IMR-90 (cell line): ENCODE measurements around the gene ISM1. TPM values are rescaled to one million over a fixed set of nuclear protein-coding genes. Genes with fewer than 3 reads are reported as not detected.

Experiments used
- ATAC-seq: fragments of 200-7000 bp; cut with Tn5 transposase; 2 replicates; pipeline ENCODE4 v1.9.1; 2020; ENCODE audit warnings: low read depth, mild to moderate bottlenecking, moderate library complexity
- BruUV-seq: library from RNA; stranded (reverse); fragments of 400-500 nt; replicated peaks from 2 replicates; lab custom pipeline; 2021; lab: Mats Ljungman, UMichigan
- CTCF ChIA-PET: fragments of 300-600 bp; formaldehyde crosslinking; extraction: SDS; loops from one replicate; lab custom pipeline; 2021; ENCODE audit warnings: antibody characterized with exemption; lab: Yijun Ruan, JAX
- POLR2A ChIA-PET: fragments of 300-600 bp; sonication (Branson Sonifier 250); formaldehyde crosslinking; loops from one replicate; lab custom pipeline; 2022; ENCODE audit warnings: antibody characterized with exemption; ENCODE audit not compliant: unreplicated experiment; lab: Charles Lee
- DNase-seq: peaks from one replicate; pipeline ENCODE4 v3.0.0; 2013
- H2AFZ ChIP-seq: replicated peaks from 2 replicates; pipeline ENCODE3; 2013; ENCODE audit warnings: low read length, mild to moderate bottlenecking; ENCODE audit not compliant: poor library complexity
- H2AK5ac ChIP-seq: 2 replicates; pipeline ENCODE4 v1.6.1; 2013; ENCODE audit warnings: low read depth, low read length, inconsistent platforms
- H2AK9ac ChIP-seq: replicated peaks from 2 replicates; pipeline ENCODE3; 2013; ENCODE audit warnings: mild to moderate bottlenecking, low read depth, low read length, moderate library complexity; ENCODE audit not compliant: poor library complexity
- H2BK120ac ChIP-seq: 2 replicates; pipeline ENCODE4 v1.6.1; 2013; ENCODE audit warnings: low read depth, low read length, inconsistent platforms
- H2BK15ac ChIP-seq: 3 replicates; pipeline ENCODE4 v1.6.1; 2013; ENCODE audit warnings: low read depth, low read length, inconsistent platforms
- H2BK20ac ChIP-seq: 2 replicates; pipeline ENCODE4 v1.6.1; 2013; ENCODE audit warnings: low read depth, mild to moderate bottlenecking, inconsistent platforms, low read length, moderate library complexity
- H2BK5ac ChIP-seq: 2 replicates; pipeline ENCODE4 v1.6.1; 2013; ENCODE audit warnings: mild to moderate bottlenecking, low read depth, low read length, inconsistent platforms; ENCODE audit not compliant: poor library complexity, severe bottlenecking
- H3K14ac ChIP-seq: replicated peaks from 2 replicates; pipeline ENCODE4 v1.6.1; 2013; ENCODE audit warnings: low read depth, low read length, inconsistent platforms
- H3K18ac ChIP-seq: 2 replicates; pipeline ENCODE4 v1.6.1; 2013; ENCODE audit warnings: low read depth, low read length, control low read depth
- H3K23ac ChIP-seq: 2 replicates; pipeline ENCODE4 v1.6.1; 2013; ENCODE audit warnings: low read depth, low read length, inconsistent platforms
- H3K27ac ChIP-seq: 2 replicates; pipeline ENCODE4 v1.5.1; 2013; ENCODE audit warnings: mild to moderate bottlenecking, control low read depth, low read length; ENCODE audit not compliant: insufficient read depth
- H3K27me3 ChIP-seq: 2 replicates; pipeline ENCODE4 v1.6.1; 2013; ENCODE audit warnings: low read length; ENCODE audit not compliant: control insufficient read depth, insufficient read depth
- H3K36me3 ChIP-seq: 2 replicates; pipeline ENCODE4 v1.6.1; 2013; ENCODE audit warnings: low read length, mixed read lengths; ENCODE audit not compliant: control insufficient read depth, insufficient read depth
- H3K4ac ChIP-seq: 2 replicates; pipeline ENCODE4 v1.6.1; 2013; ENCODE audit warnings: low read depth, low read length, inconsistent platforms
- H3K4me1 ChIP-seq: 2 replicates; pipeline ENCODE4 v1.6.1; 2013; ENCODE audit warnings: low read length, mixed read lengths; ENCODE audit not compliant: control insufficient read depth, insufficient read depth
- H3K4me2 ChIP-seq: 2 replicates; pipeline ENCODE4 v1.6.1; 2013; ENCODE audit warnings: low read depth, mild to moderate bottlenecking, control low read depth, low read length, moderate library complexity
- H3K4me3 ChIP-seq: 2 replicates; pipeline ENCODE4 v1.5.1; 2013; ENCODE audit warnings: low read depth, mild to moderate bottlenecking, control low read depth, low read length, moderate library complexity; ENCODE audit not compliant: insufficient read depth
- H3K56ac ChIP-seq: 2 replicates; pipeline ENCODE4 v1.6.1; 2013; ENCODE audit warnings: low read length, inconsistent platforms; ENCODE audit not compliant: insufficient read depth; ENCODE audit errors: extremely low read depth
- H3K79me1 ChIP-seq, 2 experiments: 2 replicates each; pipeline ENCODE4 v1.6.1; 2013; ENCODE audit warnings: low read length in 2 of 2, inconsistent platforms in 1 of 2, low read depth in 1 of 2
- H3K9ac ChIP-seq: 2 replicates; pipeline ENCODE4 v1.6.1; 2013; ENCODE audit warnings: low read depth, low read length, control low read depth
- H3K9me1 ChIP-seq: 2 replicates; pipeline ENCODE4 v1.6.1; 2013; ENCODE audit warnings: low read length, inconsistent platforms; ENCODE audit not compliant: insufficient read depth
- H3K9me3 ChIP-seq: 2 replicates; pipeline ENCODE4 v1.6.1; 2013; ENCODE audit warnings: low read length; ENCODE audit not compliant: control insufficient read depth, insufficient read depth
- H4K20me1 ChIP-seq: 2 replicates; pipeline ENCODE4 v1.6.1; 2013; ENCODE audit warnings: low read length, inconsistent platforms; ENCODE audit not compliant: insufficient read depth
- H4K5ac ChIP-seq: 2 replicates; pipeline ENCODE4 v1.6.1; 2013; ENCODE audit warnings: mild to moderate bottlenecking, low read depth, low read length, control low read depth
- H4K8ac ChIP-seq, 2 experiments: 2 replicates each; pipeline ENCODE4 v1.6.1; 2013; ENCODE audit warnings: low read depth in 2 of 2, low read length in 2 of 2, control low read depth in 1 of 2, inconsistent platforms in 1 of 2
- H4K91ac ChIP-seq: 2 replicates; pipeline ENCODE4 v1.6.1; 2013; ENCODE audit warnings: low read depth, low read length, inconsistent platforms; ENCODE audit not compliant: insufficient read depth
- BHLHE40 ChIP-seq: fragments of 150-350 bp; IDR thresholded peaks from 2 replicates; pipeline ENCODE4 v1.6.1; 2016; ENCODE audit warnings: mild to moderate bottlenecking, low read depth, low read length
- CEBPB ChIP-seq: IDR thresholded peaks from 2 replicates; pipeline ENCODE4 v1.6.1; 2012; ENCODE audit warnings: low read depth, low read length, improper control_type of control experiment
- CHD1 ChIP-seq: IDR thresholded peaks from 2 replicates; pipeline ENCODE4 v1.6.1; 2012; ENCODE audit warnings: low read depth, low read length, improper control_type of control experiment
- CTCF ChIP-seq: conservative IDR thresholded peaks from 2 replicates; pipeline ENCODE4 v1.5.1; 2012; ENCODE audit warnings: mild to moderate bottlenecking, low read depth, low read length, improper control_type of control experiment
- ELK1 ChIP-seq: fragments of 150-350 bp; IDR thresholded peaks from 2 replicates; pipeline ENCODE4 v1.6.1; 2016; ENCODE audit warnings: low read depth, mild to moderate bottlenecking, low read length, moderate library complexity, borderline replicate concordance
- FOS ChIP-seq: fragments of 150-350 bp; IDR thresholded peaks from 2 replicates; pipeline ENCODE4 v1.6.1; 2016; ENCODE audit warnings: low read depth, low read length
- MAFK ChIP-seq: IDR thresholded peaks from 2 replicates; pipeline ENCODE4 v1.6.1; 2012; ENCODE audit warnings: low read depth, low read length, improper control_type of control experiment
- MAZ ChIP-seq: IDR thresholded peaks from 2 replicates; pipeline ENCODE4 v1.6.1; 2012; ENCODE audit warnings: low read depth, mild to moderate bottlenecking, low read length, improper control_type of control experiment, moderate library complexity, borderline replicate concordance
- NFE2L2 ChIP-seq: fragments of 150-350 bp; IDR thresholded peaks from 2 replicates; pipeline ENCODE4 v1.6.1; 2016; ENCODE audit warnings: low read depth, mild to moderate bottlenecking, low read length
- RAD21 ChIP-seq: IDR thresholded peaks from 2 replicates; pipeline ENCODE4 v1.6.1; 2012; ENCODE audit warnings: low read length, improper control_type of control experiment
- RCOR1 ChIP-seq: IDR thresholded peaks from 2 replicates; pipeline ENCODE4 v1.6.1; 2012; ENCODE audit warnings: mild to moderate bottlenecking, low read length, improper control_type of control experiment; ENCODE audit not compliant: insufficient replicate concordance
- RFX5 ChIP-seq: IDR thresholded peaks from 2 replicates; pipeline ENCODE4 v1.8.0; 2012; ENCODE audit warnings: low read depth, mild to moderate bottlenecking, low read length, moderate library complexity
- SMC3 ChIP-seq: fragments of 150-350 bp; IDR thresholded peaks from 2 replicates; pipeline ENCODE4 v1.6.1; 2016; ENCODE audit warnings: low read depth, mild to moderate bottlenecking, antibody characterized with exemption, low read length, moderate library complexity
- USF2 ChIP-seq: fragments of 150-350 bp; IDR thresholded peaks from 2 replicates; pipeline ENCODE4 v1.6.1; 2017; ENCODE audit warnings: mild to moderate bottlenecking, antibody characterized with exemption, low read length, low read depth
- WGBS, 2 experiments: methylation state at CpG; one replicate each; pipeline versions ENCODE4 v1.1.5 to v1.1.7; 2013; ENCODE audit warnings: missing lambda C conversion rate in 2 of 2; ENCODE audit not compliant: insufficient read length in 1 of 2; ENCODE audit errors: extremely low coverage in 2 of 2; 5-methylcytosine and 5-hydroxymethylcytosine counted together
- dilution Hi-C: fragments of 300-500 bp; cut with HindIII; formaldehyde crosslinking; loops from one replicate; pipeline ENCODE4 v1.14.3; 2018; ENCODE audit warnings: low sequenced_read_pairs; ENCODE audit not compliant: unreplicated experiment
- in situ Hi-C: fragments of 300-500 bp; cut with MboI; formaldehyde crosslinking; loops from 3 replicates; pipeline ENCODE4 v1.14.3; 2019; ENCODE audit warnings: low sequenced_read_pairs, inconsistent platforms, mixed read lengths
- intact Hi-C: fragments of 100-400 bp; cut with micrococcal nuclease; formaldehyde crosslinking; loops from 2 replicates; pipeline ENCODE4 v1.10.0; 2022
- polyA plus RNA-seq, 3 experiments: library from polyadenylated mRNA; depleted of rRNA; stranded (reverse); fragments of >200 nt; gene quantifications; 2 replicates each; pipeline ENCODE4 v1.2.3, GENCODE V29; 2012; ENCODE audit warnings: low replicate concordance in 1 of 3
- total RNA-seq: library from RNA; depleted of rRNA; stranded (reverse); fragments of >200 nt; gene quantifications from 2 replicates; pipeline ENCODE4 v1.2.3, GENCODE V29; 2012

ISM1 gene
- total and polyA plus RNA-seq, 2 of the 4 experiments (the other 2 are of a cell fraction) = not detected

GRCh38 chr20:13261460-13262301 is 40.6 kb downstream of the ISM1 start:
- no peak overlapping the region for H3K18ac ChIP-seq
- H2BK120ac ChIP-seq = no peak overlapping the region
- no peak overlapping the region for H3K9ac ChIP-seq
- dilution Hi-C loops = no loop called here
- no peak overlapping the region for H3K4ac ChIP-seq
- H4K91ac ChIP-seq = no peak overlapping the region
- no peaks in the 10 kb centered on the region for H3K36me3 ChIP-seq
- TF ChIP-seq SMC3 = peak; percentile 40; the same call in 1 of the 2 replicates
- peak; percentile 27; the same call in 1 of the 2 replicates for TF ChIP-seq RAD21
- no peak for TF ChIP-seq ELK1
- TF ChIP-seq RFX5 = no peak
- no peak for TF ChIP-seq MAFK
- no peak for TF ChIP-seq CHD1
- TF ChIP-seq FOS = no peak
- TF ChIP-seq NFE2L2 = no peak
- TF ChIP-seq RCOR1 = no peak
- TF ChIP-seq BHLHE40 = no peak
- TF ChIP-seq CTCF = peak; percentile 54
- TF ChIP-seq CEBPB = no peak
- TF ChIP-seq USF2 = no peak
- TF ChIP-seq MAZ = no peak
- intact Hi-C loops = loop anchor here (1.0 to 5.0 kb wide), 4 partner anchors 142 to 334 kb away; no protein-coding TSS in a partner anchor
- no peak overlapping the region for H3K27ac ChIP-seq
- H4K20me1 ChIP-seq = no peaks in the 10 kb centered on the region
- DNase-seq (peak; percentile 21), ATAC-seq (peak; percentile 87)
- no peak overlapping the region for H3K14ac ChIP-seq
- ChIA-PET CTCF (interaction anchor here (0.6 to 1.7 kb wide), 2 partner anchors 10 to 12 kb away, joined by 4 to 6 read pairs; no protein-coding TSS in a partner anchor), POLR2A (no interaction called here)
- no peaks in the 10 kb centered on the region for H3K9me1 ChIP-seq
- no TSS peak for BruUV-seq
- no peaks in the 10 kb centered on the region for H3K79me1 ChIP-seq
- no peak overlapping the region for H2BK15ac ChIP-seq
- H3K4me2 ChIP-seq = no peak overlapping the region
- no peak overlapping the region for H3K56ac ChIP-seq
- H3K4me1 ChIP-seq = no peaks in the 10 kb centered on the region
- WGBS, 2 experiments = 90% methylated on average over 4 of the region's 8 CpGs; no CpG with 5 or more reads in 1 of the 2 experiments
- H3K4me3 ChIP-seq = no peak overlapping the region
- in situ Hi-C loops = no loop called here
- H4K8ac ChIP-seq = no peak overlapping the region
- no peak overlapping the region for H2BK5ac ChIP-seq
- H2AK5ac ChIP-seq = no peak overlapping the region
- H2BK20ac ChIP-seq = no peak overlapping the region
- H2AK9ac ChIP-seq = no peak overlapping the region
- no peaks in the 10 kb centered on the region; the same call in 1 of the 2 replicates for H3K27me3 ChIP-seq
- no peak overlapping the region for H3K23ac ChIP-seq
- H4K5ac ChIP-seq = no peak overlapping the region
- H2AFZ ChIP-seq = no peak overlapping the region
- no peaks in the 10 kb centered on the region for H3K9me3 ChIP-seq
